Progenitor cell of endocrine pancreas (in vitro differentiated cells): ENCODE measurements around the gene MAFG. TPM values are rescaled to one million over a fixed set of nuclear protein-coding genes. Genes with fewer than 3 reads are reported as not detected.
A peak's percentile ranks its signal among the peaks of the same experiment; 100 is the strongest.

Source experiments
- DNase-seq: peaks from one replicate; pipeline ENCODE4 v3.0.0; 2021; ENCODE audit warnings: low spot score; ENCODE audit not compliant: unreplicated experiment
- H3K27ac Mint-ChIP-seq: 2 replicates; pipeline ENCODE4 v1.8.0; 2021; ENCODE audit warnings: mild to moderate bottlenecking, moderate library complexity, mixed read lengths
- H3K27me3 Mint-ChIP-seq: 2 replicates; pipeline ENCODE4 v1.8.0; 2021; ENCODE audit warnings: mixed read lengths
- H3K36me3 Mint-ChIP-seq: 2 replicates; pipeline ENCODE4 v1.8.0; 2022; ENCODE audit warnings: mixed read lengths; ENCODE audit not compliant: insufficient read depth
- H3K4me1 Mint-ChIP-seq: 2 replicates; pipeline ENCODE4 v1.8.0; 2021; ENCODE audit warnings: low read depth, mixed read lengths
- H3K4me3 Mint-ChIP-seq: 2 replicates; pipeline ENCODE4 v1.8.0; 2021; ENCODE audit warnings: low read depth, mild to moderate bottlenecking, moderate library complexity, mixed read lengths
- H3K9me3 Mint-ChIP-seq: 2 replicates; pipeline ENCODE4 v1.8.0; 2021; ENCODE audit warnings: low read depth, mixed read lengths
- total RNA-seq: library from RNA; stranded (reverse); gene quantifications from 2 replicates; pipeline ENCODE4 v1.2.1, GENCODE V29; 2021
- TF ChIP-seq, protein P1 (sequence below): fragments of 200-600 bp; sonication (generic); IDR thresholded peaks from one replicate; pipeline ENCODE4 v1.5.0; 2021; ENCODE audit warnings: antibody characterized with exemption, mild to moderate bottlenecking; ENCODE audit not compliant: unreplicated experiment

Gene MAFG
- total RNA-seq, 1 donor from 2014 or later = 29.5 TPM

DNA sequence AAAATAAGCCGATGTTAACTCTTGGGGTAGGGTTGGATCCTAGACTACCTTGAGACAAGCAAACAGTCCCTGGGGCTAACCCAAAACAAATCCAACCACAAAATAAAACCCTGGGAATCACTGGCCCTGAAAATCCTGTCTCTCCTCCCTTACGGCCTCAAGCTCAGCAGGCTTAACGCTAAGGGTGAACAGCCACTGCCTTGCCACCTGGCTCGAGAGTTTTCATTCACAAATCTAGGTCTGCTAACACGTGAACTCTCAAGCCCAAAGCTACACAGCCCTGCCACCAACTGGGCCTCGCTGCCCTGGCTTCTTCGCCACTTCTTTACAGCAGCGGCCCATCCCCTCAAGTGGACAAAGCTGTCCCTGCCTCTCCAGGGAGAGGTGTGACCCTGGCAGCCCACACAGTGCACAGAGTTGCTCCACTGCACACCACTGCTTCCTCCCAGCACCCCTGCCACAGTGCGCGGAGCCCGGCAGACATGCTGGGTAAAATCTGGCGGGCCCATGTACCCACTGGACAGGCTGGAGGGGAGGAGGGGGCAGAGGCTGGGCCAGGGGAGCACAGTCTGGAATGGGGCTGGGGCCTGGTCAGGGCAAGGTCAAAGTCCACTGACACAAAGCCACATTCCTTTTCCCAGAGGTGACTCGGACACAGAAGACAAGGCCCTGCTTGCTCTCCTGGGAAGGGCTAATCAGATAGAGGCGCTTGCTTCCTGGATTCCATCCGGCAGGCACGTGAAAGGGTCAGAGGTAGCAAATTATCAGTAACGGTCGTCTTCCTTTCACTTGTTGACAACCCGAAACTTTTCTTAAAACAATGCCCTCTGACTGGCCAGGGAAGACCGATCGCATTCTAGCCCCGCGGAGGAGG lies 17.3 kb downstream of the MAFG start:
- H3K27me3 Mint-ChIP-seq = no peaks in the 10 kb centered on the region
- peak overlapping the region; percentile 92 for H3K4me3 Mint-ChIP-seq
- peak; percentile 45 for DNase-seq
- H3K27ac Mint-ChIP-seq = peak overlapping the region; percentile 97
- TF ChIP-seq, protein P1, sequence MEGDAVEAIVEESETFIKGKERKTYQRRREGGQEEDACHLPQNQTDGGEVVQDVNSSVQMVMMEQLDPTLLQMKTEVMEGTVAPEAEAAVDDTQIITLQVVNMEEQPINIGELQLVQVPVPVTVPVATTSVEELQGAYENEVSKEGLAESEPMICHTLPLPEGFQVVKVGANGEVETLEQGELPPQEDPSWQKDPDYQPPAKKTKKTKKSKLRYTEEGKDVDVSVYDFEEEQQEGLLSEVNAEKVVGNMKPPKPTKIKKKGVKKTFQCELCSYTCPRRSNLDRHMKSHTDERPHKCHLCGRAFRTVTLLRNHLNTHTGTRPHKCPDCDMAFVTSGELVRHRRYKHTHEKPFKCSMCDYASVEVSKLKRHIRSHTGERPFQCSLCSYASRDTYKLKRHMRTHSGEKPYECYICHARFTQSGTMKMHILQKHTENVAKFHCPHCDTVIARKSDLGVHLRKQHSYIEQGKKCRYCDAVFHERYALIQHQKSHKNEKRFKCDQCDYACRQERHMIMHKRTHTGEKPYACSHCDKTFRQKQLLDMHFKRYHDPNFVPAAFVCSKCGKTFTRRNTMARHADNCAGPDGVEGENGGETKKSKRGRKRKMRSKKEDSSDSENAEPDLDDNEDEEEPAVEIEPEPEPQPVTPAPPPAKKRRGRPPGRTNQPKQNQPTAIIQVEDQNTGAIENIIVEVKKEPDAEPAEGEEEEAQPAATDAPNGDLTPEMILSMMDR = no peak
- H3K9me3 Mint-ChIP-seq = no peaks in the 10 kb centered on the region
- peaks cover 10% of the 10 kb centered on the region for H3K4me1 Mint-ChIP-seq
- H3K36me3 Mint-ChIP-seq = peaks cover 10% of the 10 kb centered on the region

DNA sequence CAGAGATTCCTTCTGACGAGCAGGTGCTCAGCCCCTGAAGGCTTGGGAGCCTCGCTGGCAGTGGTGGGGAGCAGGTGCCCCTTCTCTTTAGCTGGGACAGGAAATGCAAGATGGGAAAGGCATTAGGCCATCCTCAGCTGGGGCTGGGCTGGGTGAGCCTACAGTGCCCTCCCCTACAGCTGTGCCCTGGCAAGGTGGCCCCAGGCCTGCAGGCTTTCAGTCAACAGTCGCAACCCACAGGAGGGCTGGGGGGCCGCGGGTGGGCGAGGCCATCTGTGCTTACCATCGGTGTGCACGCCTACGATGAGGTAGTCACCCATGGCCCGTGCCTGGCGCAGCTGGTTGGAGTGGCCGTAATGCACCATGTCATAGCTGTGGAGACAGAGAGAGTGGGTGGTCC lies 18.3 kb downstream of the MAFG start:
- TF ChIP-seq, protein P1 = no peak
- peak overlapping the region; percentile 45 for H3K27ac Mint-ChIP-seq
- H3K9me3 Mint-ChIP-seq = no peaks in the 10 kb centered on the region
- no peak for DNase-seq
- H3K4me3 Mint-ChIP-seq = peak overlapping the region; percentile 92
- peaks cover 9% of the 10 kb centered on the region for H3K36me3 Mint-ChIP-seq
- H3K4me1 Mint-ChIP-seq = peaks cover 10% of the 10 kb centered on the region
- H3K27me3 Mint-ChIP-seq = no peaks in the 10 kb centered on the region

DNA sequence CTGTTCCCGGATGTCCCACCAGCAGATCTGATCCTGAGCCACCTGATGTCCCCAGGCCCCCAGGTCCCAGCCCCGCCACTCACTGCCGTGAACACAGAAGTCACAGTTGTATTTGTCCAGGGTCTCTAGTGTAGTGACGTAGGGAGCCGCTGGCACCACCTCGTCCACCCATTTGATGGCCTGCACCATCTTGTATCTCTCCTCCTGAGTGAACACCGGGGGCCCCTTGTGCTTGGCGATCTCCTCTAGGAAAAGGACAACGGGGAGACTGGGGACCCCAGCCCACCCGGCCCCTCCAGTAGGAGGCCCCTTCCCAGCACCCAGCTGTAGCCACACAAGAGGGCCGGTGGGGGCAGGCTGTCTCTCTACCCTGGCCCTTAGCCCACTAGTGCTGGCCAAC lies 18.7 kb downstream of the MAFG start:
- no peaks in the 10 kb centered on the region for H3K27me3 Mint-ChIP-seq
- no peak overlapping the region for H3K27ac Mint-ChIP-seq
- H3K4me3 Mint-ChIP-seq = no peak overlapping the region
- H3K9me3 Mint-ChIP-seq = no peaks in the 10 kb centered on the region
- peaks cover 10% of the 10 kb centered on the region for H3K4me1 Mint-ChIP-seq
- DNase-seq = no peak
- TF ChIP-seq, protein P1 = no peak
- peaks cover 10% of the 10 kb centered on the region for H3K36me3 Mint-ChIP-seq

DNA sequence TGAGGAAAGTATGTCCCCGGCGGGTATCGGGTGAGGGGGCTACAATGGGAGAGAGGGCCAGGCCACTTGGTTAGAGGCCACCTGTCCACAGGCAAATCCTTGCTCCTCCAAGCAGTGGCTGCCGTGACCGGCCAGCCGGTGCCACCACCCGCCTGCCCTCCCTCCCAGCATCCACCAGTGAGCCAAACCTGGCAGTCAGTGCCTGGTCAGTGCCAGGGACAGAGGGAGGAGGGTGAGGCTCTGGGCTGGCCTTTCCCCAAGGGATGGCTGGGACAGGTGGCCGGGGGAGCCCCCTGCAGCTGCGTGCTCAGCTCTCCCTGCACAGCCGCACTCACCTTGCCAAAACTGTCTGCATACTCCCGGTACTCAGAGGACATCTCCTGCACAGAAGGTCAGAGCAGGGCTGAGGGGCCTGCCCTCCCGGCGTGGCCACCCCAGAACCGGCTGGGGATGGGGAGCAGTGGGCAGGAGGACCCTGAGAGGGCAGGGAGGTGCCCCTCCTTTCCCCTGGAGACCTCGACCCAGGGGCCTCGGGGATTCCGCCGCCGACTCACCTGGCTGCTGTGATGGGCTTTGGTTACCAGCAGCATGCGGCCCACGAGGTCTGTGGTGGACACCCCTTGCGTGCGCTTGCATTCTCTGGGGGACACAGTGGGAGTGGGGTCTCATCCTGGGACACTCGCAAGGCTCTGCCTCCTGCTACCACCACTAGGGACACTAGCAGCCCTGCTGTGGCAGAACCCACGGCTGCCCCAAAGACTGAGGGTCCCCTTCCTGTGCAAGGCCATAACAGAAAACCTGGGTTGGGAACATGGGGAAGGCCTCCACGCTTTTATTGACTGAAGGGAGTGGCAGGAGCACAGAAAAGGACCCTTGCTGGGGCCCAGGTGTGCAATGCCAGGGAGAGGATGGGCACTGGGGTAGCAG lies 20.1 kb downstream of the MAFG start:
- Mint-ChIP-seq H3K4me3 (no peak overlapping the region), H3K9me3 (no peaks in the 10 kb centered on the region), H3K36me3 (peaks cover 2% of the 10 kb centered on the region), H3K27ac (no peak overlapping the region), H3K27me3 (no peaks in the 10 kb centered on the region), H3K4me1 (peaks cover 10% of the 10 kb centered on the region)
- TF ChIP-seq, protein P1 = no peak
- DNase-seq = no peak
